HG03066 (cell line): ENCODE results near the gene CFD.
"Not testable (repeated sequence)": the region's sequence is repeated elsewhere in the genome, so short reads cannot be mapped to it uniquely, and the experiment has no call there.

Source experiments
- ATAC-seq: cut with Tn5 transposase; IDR thresholded peaks from one replicate; pipeline ENCODE4 v1.9.1; 2021; ENCODE audit warnings: low read depth; ENCODE audit not compliant: unreplicated experiment

CFD gene

GRCh38 chr19:870963-871401, 11.5 kb downstream of the CFD start:
- no peak for ATAC-seq

DNA sequence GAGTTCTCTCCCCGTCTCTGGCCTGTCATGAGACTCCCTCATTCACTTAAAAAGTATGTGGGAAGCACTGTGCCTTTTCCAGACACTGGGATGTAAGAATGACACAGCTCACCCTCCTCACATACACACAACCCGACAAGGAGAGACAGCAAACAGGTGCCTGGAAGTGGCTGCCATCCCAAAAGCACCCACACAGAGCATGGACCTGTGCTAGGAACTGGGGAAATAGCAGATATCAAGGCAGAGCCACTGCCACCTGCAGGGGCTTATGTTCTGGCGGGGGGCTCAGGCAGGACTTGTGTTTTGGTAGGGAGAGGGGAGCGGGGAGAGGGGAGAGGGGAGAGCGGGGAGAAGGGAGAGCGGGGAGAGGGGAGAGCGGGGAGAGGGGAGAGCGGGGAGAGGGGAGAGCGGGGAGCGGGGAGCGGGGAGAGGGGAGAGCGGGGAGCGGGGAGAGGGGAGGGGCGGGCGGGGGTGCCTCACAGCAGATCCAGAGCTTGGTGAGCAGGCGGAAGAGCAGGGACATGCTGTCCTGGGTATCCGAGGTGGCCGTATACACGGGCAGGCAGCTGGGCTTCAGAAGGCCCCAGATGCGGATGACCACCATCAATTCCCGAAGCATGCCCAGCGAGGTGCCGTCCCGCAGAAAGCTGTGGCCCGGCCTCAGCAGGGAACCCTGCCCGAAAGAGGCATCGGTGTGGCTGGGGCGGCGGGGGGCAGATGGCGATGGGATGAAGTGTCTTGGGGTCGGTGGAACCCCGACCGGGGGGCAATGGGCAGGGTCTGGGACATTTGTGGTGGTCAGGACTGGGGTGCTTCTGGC, 12.2 kb downstream of the CFD start:
- no peak for ATAC-seq

DNA sequence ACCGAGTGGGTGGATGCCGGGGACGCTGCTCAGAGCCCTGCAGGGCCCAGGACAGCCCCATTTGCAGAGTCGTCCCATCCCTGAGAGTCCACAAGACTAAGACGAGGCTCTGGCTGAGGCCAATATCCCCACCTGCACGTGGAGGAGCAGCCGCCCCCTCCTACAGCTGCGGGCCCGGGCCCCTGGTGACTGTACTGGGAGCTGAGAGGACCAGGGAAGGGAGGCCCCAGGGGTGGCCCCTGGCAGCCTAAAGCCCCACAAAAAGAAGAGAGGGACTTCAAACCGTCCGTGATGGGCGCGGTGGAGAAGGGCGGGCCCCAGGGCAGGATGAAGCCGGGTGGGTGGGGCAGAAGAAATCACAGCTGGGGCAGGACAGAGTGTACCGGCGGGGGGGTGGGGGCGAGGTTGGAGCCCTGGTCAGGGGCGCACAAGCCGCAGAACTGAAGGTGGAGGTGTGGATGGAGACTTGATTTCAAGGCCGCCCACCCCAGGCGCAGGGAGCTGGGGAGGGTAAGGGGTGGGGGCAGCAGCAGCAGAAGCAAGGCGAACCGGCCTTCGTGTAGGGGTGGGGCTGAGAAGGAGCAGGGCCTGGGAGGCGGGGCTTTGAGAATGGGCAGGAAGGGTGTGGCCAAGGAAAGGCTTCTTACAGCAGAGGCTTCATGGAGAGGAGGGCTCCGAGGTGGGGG, 12.9 kb downstream of the CFD start:
- ATAC-seq: no peak

- ATAC-seq: no peak
Observed at GRCh38 chr19:873084-873483, 13.6 kb downstream of the CFD start.

DNA sequence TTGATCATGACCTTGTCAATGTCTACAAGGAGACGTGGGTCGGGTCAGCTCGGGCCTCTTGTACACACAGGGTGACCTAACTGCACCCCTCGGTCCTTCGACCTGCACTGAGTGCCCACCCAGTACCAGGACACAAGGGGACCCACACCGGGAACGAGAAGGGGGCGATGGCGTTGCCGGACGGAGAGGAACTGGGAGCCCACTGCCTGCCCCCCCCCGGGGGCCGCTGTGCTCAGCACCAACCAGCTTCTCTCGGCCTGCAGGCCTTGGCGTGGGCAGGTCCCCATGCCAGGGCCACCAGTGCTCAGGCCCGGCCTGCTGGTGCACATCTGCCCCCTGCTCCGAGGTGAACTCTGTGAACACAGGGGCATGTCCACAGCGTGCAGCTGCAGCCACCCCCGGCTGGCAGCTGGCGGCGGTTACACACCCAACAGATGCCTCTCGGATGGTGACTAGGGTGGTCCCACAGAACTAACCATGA, 14.1 kb downstream of the CFD start:
- no peak for ATAC-seq

GRCh38 chr19:875265-875879, 15.9 kb downstream of the CFD start:
- ATAC-seq: no peak

DNA sequence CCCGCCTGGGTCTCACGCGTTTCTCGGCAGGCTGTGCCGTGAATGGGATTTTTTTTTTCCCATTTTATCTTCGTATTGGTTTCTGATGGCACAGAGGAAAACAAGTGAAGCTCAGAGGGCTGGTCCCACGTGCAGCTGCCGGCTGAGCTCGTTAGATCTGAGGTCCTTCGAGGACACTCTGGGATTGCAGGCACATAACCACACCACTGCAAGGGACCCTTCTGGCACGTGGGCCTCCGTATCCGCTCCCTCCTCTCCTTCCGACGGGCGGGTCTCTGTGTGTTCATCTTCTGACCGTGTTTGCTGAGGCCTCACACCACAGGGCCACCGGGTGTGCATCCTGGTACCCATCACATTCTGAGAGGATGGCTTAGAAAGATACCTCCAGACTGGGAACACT, 16.6 kb downstream of the CFD start:
- ATAC-seq: no peak

- no peak for ATAC-seq
Observed at GRCh38 chr19:876780-877314, 17.4 kb downstream of the CFD start.

- ATAC-seq: not testable (repeated sequence)
Observed at GRCh38 chr19:877992-878660, 18.7 kb downstream of the CFD start.

DNA sequence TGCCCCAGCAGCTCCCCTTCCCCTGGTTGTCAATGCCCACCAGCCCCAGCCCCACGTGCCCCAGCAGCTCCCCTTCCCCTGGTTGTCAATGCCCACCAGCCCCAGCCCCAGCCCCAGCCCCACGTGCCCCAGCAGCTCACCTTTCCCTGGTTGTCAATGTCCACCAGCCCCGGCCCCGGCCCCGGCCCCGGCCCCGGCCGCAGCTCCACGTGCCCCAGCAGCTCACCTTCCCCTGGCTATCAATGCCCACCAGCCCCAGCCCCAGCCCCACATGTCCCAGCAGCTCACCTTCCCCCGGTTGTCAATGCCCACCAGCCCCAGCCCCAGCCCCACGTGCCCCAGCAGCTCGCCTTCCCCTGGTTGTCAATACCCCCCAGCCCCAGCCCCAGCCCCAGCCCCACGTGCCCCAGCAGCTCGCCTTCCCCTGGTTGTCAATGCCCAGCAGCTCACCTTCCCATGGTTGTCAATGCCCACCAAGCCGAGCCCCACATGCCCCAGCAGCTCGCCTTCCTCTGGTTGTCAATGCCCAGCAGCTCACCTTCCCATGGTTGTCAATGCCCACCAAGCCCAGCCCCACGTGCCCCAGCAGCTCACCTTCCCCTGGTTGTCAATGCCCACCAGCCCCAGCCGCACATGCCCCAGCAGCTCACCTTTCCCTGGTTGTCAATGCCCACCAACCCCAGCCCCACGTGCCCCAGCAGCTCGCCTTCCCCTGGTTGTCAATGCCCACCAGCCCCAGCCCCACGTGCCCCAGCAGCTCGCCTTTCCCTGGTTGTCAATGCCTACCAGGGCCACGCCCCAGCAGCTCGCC, 19.5 kb downstream of the CFD start:
- not testable (repeated sequence) for ATAC-seq

DNA sequence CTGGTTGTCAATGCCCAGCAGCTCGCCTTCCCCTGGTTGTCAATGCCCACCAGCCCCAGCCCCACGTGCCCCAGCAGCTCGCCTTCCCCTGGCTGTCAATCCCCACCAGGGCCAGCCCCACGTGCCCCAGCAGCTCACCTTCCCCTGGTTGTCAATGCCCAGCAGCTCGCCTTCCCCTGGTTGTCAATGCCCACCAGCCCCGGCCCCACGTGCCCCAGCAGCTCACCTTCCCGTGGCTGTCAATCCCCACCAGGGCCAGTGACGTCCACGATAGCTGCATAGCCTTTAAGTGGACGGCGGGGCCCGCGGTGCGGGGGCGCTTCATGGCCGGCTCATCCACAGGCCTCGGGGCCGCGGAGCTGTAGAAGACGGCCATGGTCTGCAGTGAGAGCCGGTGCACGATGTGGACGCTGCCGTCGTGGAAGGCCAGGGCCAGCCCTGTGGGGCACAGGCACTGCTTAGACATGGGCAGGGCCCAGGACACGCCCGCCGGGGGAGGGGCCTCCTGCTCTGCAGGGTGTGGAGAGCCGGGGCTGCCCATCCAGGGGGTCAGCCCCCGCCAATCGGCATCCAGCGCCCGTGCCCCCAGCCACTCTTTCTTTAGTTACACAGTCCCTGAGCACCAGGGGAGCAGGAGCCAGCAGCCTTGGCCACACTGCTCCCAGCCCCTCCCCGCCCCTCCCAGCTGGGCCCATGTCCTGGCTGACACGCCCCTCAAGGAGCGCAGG, 20.4 kb downstream of the CFD start:
- ATAC-seq: no peak

- ATAC-seq: no peak
Observed at GRCh38 chr19:881385-882071, 22.1 kb downstream of the CFD start.

GRCh38 chr19:882871-883497, 23.5 kb downstream of the CFD start:
- no peak for ATAC-seq

DNA sequence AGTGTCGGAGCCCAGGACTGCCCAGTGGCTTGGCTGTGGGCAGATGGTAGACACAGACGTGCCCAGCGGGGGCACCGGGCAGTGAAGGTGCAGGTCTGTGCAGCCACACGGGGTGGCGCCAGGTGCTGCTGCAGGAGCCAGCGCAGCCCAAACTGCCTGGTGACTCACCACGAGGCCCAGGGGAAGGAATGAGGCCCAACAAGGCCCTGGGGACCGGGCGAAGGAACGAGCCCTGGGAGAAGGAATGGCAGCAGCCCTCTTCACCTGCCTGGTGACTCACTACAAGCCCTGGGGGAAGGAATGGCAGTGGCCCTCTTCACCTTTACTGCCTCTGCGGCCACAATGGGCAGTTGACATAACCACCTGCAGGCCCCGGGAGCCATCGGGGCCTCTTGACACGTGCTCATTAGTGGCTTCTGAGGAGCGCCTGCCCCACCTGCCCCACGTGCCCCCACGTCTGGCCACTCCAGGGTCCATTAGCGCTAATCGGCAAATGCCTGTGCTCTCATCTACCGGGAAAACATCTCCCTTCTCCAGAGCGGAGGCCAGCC, 24.3 kb downstream of the CFD start:
- no peak for ATAC-seq

- no peak for ATAC-seq
Observed at GRCh38 chr19:884420-885211, 25.2 kb downstream of the CFD start.

- ATAC-seq: no peak
Observed at GRCh38 chr19:885536-886224, 26.2 kb downstream of the CFD start.
